Measurements from ENCODE around the gene TIGD2.

TIGD2 gene

GRCh38 chr4:89164400-89164799 is 53.1 kb downstream of the TIGD2 start:
- DNase-seq = no peak

Data from hippocampal formation (tissue), 2 donors.